ENCODE measurements around the gene LAMP1.

Gene LAMP1

GRCh38 chr13:113357529-113357928 lies 60.5 kb downstream of the LAMP1 start:
- ChIA-PET CTCF (no interaction called here), POLR2A (interaction anchor here (0.7 kb wide), 1 partner anchor 374 kb away, joined by 6 read pairs; no protein-coding TSS in a partner anchor)
- no peak for DNase-seq (ENCODE audit: extremely low spot score)
- no peak for TF ChIP-seq CTCF (IDR thresholded peaks at IDR 0.05; ENCODE audit: control extremely low read depth, extremely low read depth, low read depth, missing control alignments)

GRCh38 chr13:113358653-113359190 lies 61.7 kb downstream of the LAMP1 start:
- ChIA-PET CTCF (interaction anchor here (0.8 to 1.7 kb wide), 2 partner anchors 10 to 33 kb away, joined by 4 to 5 read pairs; no protein-coding TSS in a partner anchor), POLR2A (no interaction called here)
- DNase-seq (ENCODE audit: extremely low spot score): no peak
- TF ChIP-seq CTCF (IDR thresholded peaks at IDR 0.05; ENCODE audit: control extremely low read depth, extremely low read depth, low read depth, missing control alignments): no peak

GRCh38 chr13:113359571-113359970 lies 62.5 kb downstream of the LAMP1 start:
- ChIA-PET CTCF (interaction anchor here (0.8 to 1.7 kb wide), 2 partner anchors 10 to 32 kb away, joined by 4 to 5 read pairs; no protein-coding TSS in a partner anchor), POLR2A (no interaction called here)
- no peak for DNase-seq (ENCODE audit: extremely low spot score)
- no peak for TF ChIP-seq CTCF (IDR thresholded peaks at IDR 0.05; ENCODE audit: control extremely low read depth, extremely low read depth, low read depth, missing control alignments)

- POLR2A ChIA-PET: no interaction called here
- no peak for DNase-seq (ENCODE audit: extremely low spot score)
- TF ChIP-seq CTCF (IDR thresholded peaks at IDR 0.05; ENCODE audit: control extremely low read depth, extremely low read depth, low read depth, missing control alignments): no peak
- CTCF ChIA-PET: no interaction called here
Measured at GRCh38 chr13:113360446-113360845, 63.4 kb downstream of the LAMP1 start.

- ChIA-PET POLR2A (no interaction called here), CTCF (no interaction called here)
- no peak for TF ChIP-seq CTCF (IDR thresholded peaks at IDR 0.05; ENCODE audit: control extremely low read depth, extremely low read depth, low read depth, missing control alignments)
Measured at GRCh38 chr13:113361406-113361805, 64.4 kb downstream of the LAMP1 start.

GRCh38 chr13:113364311-113364889 lies 67.4 kb downstream of the LAMP1 start:
- peak; percentile 52 for DNase-seq (ENCODE audit: extremely low spot score)
- TF ChIP-seq CTCF (IDR thresholded peaks at IDR 0.05; ENCODE audit: control extremely low read depth, extremely low read depth, low read depth, missing control alignments): no peak
- ChIA-PET POLR2A (no interaction called here), CTCF (no interaction called here)

More at GRCh38 chr13:113361406-113361805, 64.4 kb downstream of the LAMP1 start:
- DNase-seq (ENCODE audit: extremely low spot score): no peak

Measured in GM10248 (cell line).